ENCODE results near the gene MBLAC1. TPM values are rescaled to one million over a fixed set of nuclear protein-coding genes. Genes with fewer than 3 reads are reported as not detected.

Gene MBLAC1
- total and polyA plus RNA-seq, 2 of the 4 experiments (the other 2 are of a cell fraction), result 0.72 to 1.4 TPM

DNA sequence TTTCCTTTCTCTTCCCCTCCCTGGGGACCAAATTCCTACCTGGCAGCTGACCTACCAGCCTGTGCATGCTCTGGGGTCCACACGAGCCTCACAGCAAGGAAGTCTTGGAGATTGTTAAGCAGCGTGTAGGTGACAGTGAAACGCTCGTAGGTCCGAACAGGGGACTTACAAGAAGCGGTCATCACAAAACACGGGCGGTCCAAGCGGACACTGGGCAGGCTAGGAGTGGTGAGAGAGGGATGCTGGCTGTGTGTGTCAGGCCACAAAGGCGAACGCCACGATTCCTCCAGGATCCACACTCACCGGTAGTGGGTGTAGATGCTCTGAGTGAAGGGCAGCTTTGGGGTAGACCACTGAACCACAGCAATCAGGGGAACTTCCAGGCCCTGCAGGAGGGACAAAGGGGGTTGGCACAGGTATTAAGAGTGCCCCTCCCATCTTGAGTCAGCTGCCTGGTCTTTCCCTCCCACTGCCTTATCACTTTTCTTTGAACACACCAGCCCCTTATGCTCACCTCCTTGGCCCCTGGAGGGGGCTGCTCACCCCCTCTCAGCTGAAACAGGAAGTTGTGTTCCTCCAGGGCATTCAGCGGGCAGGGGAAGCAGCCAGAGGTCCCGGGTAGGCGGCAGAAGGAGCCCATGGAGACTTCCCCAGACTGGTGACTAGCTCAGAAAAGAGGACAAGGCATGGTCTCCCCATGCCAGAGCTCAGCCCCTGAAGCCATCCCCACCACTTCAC, 29.7 kb downstream of the MBLAC1 start:
- ChIA-PET POLR2A (ENCODE audit: unreplicated experiment) (interaction anchor here (0.6 to 1.2 kb wide), 2 partner anchors 8 to 175 kb away, joined by 3 read pairs; partner anchors contain the start of gene LAMTOR4), CTCF (interaction anchor here (1.0 kb wide), 1 partner anchor 8 kb away, joined by 3 read pairs; the partner anchor contains the start of gene LAMTOR4)
- no TSS peak for BruUV-seq (replicated peaks)
- in situ Hi-C loops (cut with MboI; ENCODE audit: low sequenced_read_pairs), result no loop called here
- dilution Hi-C loops (cut with HindIII; ENCODE audit: low sequenced_read_pairs, unreplicated experiment), result no loop called here
- H2AK9ac ChIP-seq (replicated peaks; ENCODE audit: low read depth, low read length, poor library complexity), result no peak overlapping the region
- 97% methylated on average over 12 of the region's 16 CpGs; no CpG with 5 or more reads in 1 of the 2 experiments for WGBS, 2 experiments (ENCODE audit: extremely low coverage in 2 of 2, insufficient read length in 1 of 2)
- no peak overlapping the region for H3K18ac ChIP-seq (ENCODE audit: low read depth, low read length)
- TF ChIP-seq, protein P1, sequence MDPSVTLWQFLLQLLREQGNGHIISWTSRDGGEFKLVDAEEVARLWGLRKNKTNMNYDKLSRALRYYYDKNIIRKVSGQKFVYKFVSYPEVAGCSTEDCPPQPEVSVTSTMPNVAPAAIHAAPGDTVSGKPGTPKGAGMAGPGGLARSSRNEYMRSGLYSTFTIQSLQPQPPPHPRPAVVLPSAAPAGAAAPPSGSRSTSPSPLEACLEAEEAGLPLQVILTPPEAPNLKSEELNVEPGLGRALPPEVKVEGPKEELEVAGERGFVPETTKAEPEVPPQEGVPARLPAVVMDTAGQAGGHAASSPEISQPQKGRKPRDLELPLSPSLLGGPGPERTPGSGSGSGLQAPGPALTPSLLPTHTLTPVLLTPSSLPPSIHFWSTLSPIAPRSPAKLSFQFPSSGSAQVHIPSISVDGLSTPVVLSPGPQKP (IDR thresholded peaks at IDR 0.05; ENCODE audit: borderline replicate concordance, low read depth, low read length), result no peak
- TF ChIP-seq POLR2A (IDR thresholded peaks at IDR 0.05; ENCODE audit: low read depth, low read length) (no peak), MAZ (IDR thresholded peaks at IDR 0.05; ENCODE audit: borderline replicate concordance, low read depth, low read length) (no peak), MAFK (IDR thresholded peaks at IDR 0.05; ENCODE audit: low read depth, low read length) (no peak), SMC3 (IDR thresholded peaks at IDR 0.05; ENCODE audit: low read depth, low read length) (no peak), MXI1 (IDR thresholded peaks at IDR 0.05; ENCODE audit: borderline replicate concordance, low read depth, low read length) (no peak), RCOR1 (IDR thresholded peaks at IDR 0.05; ENCODE audit: insufficient replicate concordance, low read length) (no peak)
- TF ChIP-seq, protein P2, sequence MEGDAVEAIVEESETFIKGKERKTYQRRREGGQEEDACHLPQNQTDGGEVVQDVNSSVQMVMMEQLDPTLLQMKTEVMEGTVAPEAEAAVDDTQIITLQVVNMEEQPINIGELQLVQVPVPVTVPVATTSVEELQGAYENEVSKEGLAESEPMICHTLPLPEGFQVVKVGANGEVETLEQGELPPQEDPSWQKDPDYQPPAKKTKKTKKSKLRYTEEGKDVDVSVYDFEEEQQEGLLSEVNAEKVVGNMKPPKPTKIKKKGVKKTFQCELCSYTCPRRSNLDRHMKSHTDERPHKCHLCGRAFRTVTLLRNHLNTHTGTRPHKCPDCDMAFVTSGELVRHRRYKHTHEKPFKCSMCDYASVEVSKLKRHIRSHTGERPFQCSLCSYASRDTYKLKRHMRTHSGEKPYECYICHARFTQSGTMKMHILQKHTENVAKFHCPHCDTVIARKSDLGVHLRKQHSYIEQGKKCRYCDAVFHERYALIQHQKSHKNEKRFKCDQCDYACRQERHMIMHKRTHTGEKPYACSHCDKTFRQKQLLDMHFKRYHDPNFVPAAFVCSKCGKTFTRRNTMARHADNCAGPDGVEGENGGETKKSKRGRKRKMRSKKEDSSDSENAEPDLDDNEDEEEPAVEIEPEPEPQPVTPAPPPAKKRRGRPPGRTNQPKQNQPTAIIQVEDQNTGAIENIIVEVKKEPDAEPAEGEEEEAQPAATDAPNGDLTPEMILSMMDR (conservative IDR thresholded peaks at IDR 0.05; ENCODE audit: low read depth, low read length), result no peak
- H4K8ac ChIP-seq (ENCODE audit: low read depth in 2 of 2, low read length in 2 of 2), result no peak overlapping the region
- peaks cover 2% of the 10 kb centered on the region; the same call in 1 of the 2 replicates for H3K9me1 ChIP-seq (ENCODE audit: insufficient read depth, low read length)
- H2BK20ac ChIP-seq (ENCODE audit: low read depth, low read length), result no peak overlapping the region
- H4K5ac ChIP-seq (ENCODE audit: low read depth, low read length), result no peak overlapping the region
- H3K14ac ChIP-seq (replicated peaks; ENCODE audit: low read depth, low read length), result no peak overlapping the region
- H3K4me1 ChIP-seq (ENCODE audit: control insufficient read depth, insufficient read depth, low read length), result peaks cover 6% of the 10 kb centered on the region
- H2BK5ac ChIP-seq (ENCODE audit: low read depth, low read length, poor library complexity, severe bottlenecking), result no peak overlapping the region
- intact Hi-C loops (cut with micrococcal nuclease), result no loop called here
- H2BK15ac ChIP-seq (ENCODE audit: low read depth, low read length), result no peak overlapping the region
- DNase-seq (no peak), ATAC-seq (ENCODE audit: low read depth) (no peak)
- H3K79me1 ChIP-seq (ENCODE audit: low read depth in 1 of 2, low read length in 2 of 2), result peaks cover 19 to 65% of the 10 kb centered on the region in 2 experiments
- H4K91ac ChIP-seq (ENCODE audit: insufficient read depth, low read depth, low read length), result no peak overlapping the region
- H3K36me3 ChIP-seq (ENCODE audit: control insufficient read depth, insufficient read depth, low read length), result peaks cover 42% of the 10 kb centered on the region
- H3K23ac ChIP-seq (ENCODE audit: low read depth, low read length), result peak overlapping the region; percentile 70; the same call in 1 of the 2 replicates
- no peak overlapping the region for H2AK5ac ChIP-seq (ENCODE audit: low read depth, low read length)
- H3K56ac ChIP-seq (ENCODE audit: extremely low read depth, insufficient read depth, low read length), result no peak overlapping the region
- H3K9me3 ChIP-seq (ENCODE audit: control insufficient read depth, insufficient read depth, low read length), result no peaks in the 10 kb centered on the region
- H3K27me3 ChIP-seq (ENCODE audit: control insufficient read depth, insufficient read depth, low read length), result no peaks in the 10 kb centered on the region
- no peak overlapping the region for H3K4me2 ChIP-seq (ENCODE audit: low read depth, low read length)
- H2AFZ ChIP-seq (replicated peaks; ENCODE audit: low read length, poor library complexity), result no peak overlapping the region
- H3K27ac ChIP-seq (ENCODE audit: insufficient read depth, low read length), result no peak overlapping the region
- no peak overlapping the region for H3K4me3 ChIP-seq (ENCODE audit: insufficient read depth, low read depth, low read length)
- H3K4ac ChIP-seq (ENCODE audit: low read depth, low read length), result no peak overlapping the region
- H3K9ac ChIP-seq (ENCODE audit: low read depth, low read length), result no peak overlapping the region
- peaks cover 23% of the 10 kb centered on the region for H4K20me1 ChIP-seq (ENCODE audit: insufficient read depth, low read length)
- H2BK120ac ChIP-seq (ENCODE audit: low read depth, low read length), result no peak overlapping the region
